ENCODE results near the gene STAU1.

- TF ChIP-seq, protein P1, sequence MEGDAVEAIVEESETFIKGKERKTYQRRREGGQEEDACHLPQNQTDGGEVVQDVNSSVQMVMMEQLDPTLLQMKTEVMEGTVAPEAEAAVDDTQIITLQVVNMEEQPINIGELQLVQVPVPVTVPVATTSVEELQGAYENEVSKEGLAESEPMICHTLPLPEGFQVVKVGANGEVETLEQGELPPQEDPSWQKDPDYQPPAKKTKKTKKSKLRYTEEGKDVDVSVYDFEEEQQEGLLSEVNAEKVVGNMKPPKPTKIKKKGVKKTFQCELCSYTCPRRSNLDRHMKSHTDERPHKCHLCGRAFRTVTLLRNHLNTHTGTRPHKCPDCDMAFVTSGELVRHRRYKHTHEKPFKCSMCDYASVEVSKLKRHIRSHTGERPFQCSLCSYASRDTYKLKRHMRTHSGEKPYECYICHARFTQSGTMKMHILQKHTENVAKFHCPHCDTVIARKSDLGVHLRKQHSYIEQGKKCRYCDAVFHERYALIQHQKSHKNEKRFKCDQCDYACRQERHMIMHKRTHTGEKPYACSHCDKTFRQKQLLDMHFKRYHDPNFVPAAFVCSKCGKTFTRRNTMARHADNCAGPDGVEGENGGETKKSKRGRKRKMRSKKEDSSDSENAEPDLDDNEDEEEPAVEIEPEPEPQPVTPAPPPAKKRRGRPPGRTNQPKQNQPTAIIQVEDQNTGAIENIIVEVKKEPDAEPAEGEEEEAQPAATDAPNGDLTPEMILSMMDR (conservative IDR thresholded peaks at IDR 0.05 in 1 of 2, IDR thresholded peaks at IDR 0.05 in 1 of 2; ENCODE audit: low read depth in 1 of 2, low read length in 2 of 2), result no peak
- TF ChIP-seq EZH2 (IDR thresholded peaks at IDR 0.05; ENCODE audit: low read length, missing control alignments), result no peak
Observed at GRCh38 chr20:49210757-49211110, 22.6 kb upstream of the STAU1 start.

Data from fibroblast of lung (primary cell).